K562 (cell line): ENCODE measurements around the gene ECM1. TPM values are rescaled to one million over a fixed set of nuclear protein-coding genes. Genes with fewer than 3 reads are reported as not detected.

Experiments
- C11orf30 ChIP-seq: fragments of 450-650 bp; IDR thresholded peaks from 2 replicates; pipeline ENCODE4 v1.6.1; 2016; ENCODE audit warnings: low read depth, mild to moderate bottlenecking
- CBX5 ChIP-seq: IDR thresholded peaks from 2 replicates; pipeline ENCODE4 v1.6.1; 2014; ENCODE audit warnings: low read depth, borderline replicate concordance
- CREBBP ChIP-seq: IDR thresholded peaks from one replicate; pipeline ENCODE4 v1.6.1; 2012; ENCODE audit warnings: low read depth, mild to moderate bottlenecking, control low read depth, inconsistent platforms, low read length
- KHSRP ChIP-seq: fragments of 450-650 bp; IDR thresholded peaks from 2 replicates; pipeline ENCODE4 v1.6.1; 2017
- MLX ChIP-seq, 2 experiments: fragments of 450-650 bp in 1 of 2; sonication (generic) in 1 of 2; formaldehyde crosslinking; conservative IDR thresholded peaks; 2 replicates each; pipeline versions ENCODE4 v1.4.0 to v1.8.1; 2020 to 2022; ENCODE audit warnings: mild to moderate bottlenecking in 1 of 2, missing genetic modification reagents in 1 of 2
- NFE2L1 ChIP-seq: fragments of 450-650 bp; IDR thresholded peaks from 2 replicates; pipeline ENCODE4 v1.6.1; 2016; ENCODE audit warnings: missing genetic modification characterization, low read depth, mild to moderate bottlenecking, missing compliant biosample characterization, moderate library complexity, borderline replicate concordance
- VEZF1 ChIP-seq: fragments of 200-800 bp; sonication (Bioruptor generic); IDR thresholded peaks from 2 replicates; pipeline ENCODE4 v1.6.1; 2017; ENCODE audit warnings: missing genetic modification characterization, missing compliant biosample characterization
- ZBTB11 ChIP-seq, 3 experiments: fragments of 200-800 bp in 1 of 3; fragments of 250-450 bp in 1 of 3; fragments of 450-650 bp in 1 of 3; sonication (Bioruptor Pico) in 1 of 3; sonication (Bioruptor generic) in 1 of 3; formaldehyde crosslinking in 1 of 3; IDR thresholded peaks; 2 replicates each; pipeline versions ENCODE4 v1.6.1 to v1.8.0; 2016 to 2022; ENCODE audit warnings: mild to moderate bottlenecking in 2 of 3, missing genetic modification characterization in 2 of 3, missing compliant biosample characterization in 1 of 3, moderate library complexity in 1 of 3
- ZBTB33 ChIP-seq: sonication (generic); formaldehyde crosslinking; IDR thresholded peaks from 2 replicates; pipeline ENCODE4 v1.8.1; 2023; ENCODE audit warnings: mild to moderate bottlenecking, missing genetic modification reagents
- ZC3H4 ChIP-seq: sonication (generic); formaldehyde crosslinking; IDR thresholded peaks from 2 replicates; pipeline ENCODE4 v1.9.0; 2021; ENCODE audit warnings: missing genetic modification reagents, borderline replicate concordance
- ZFPM2 ChIP-seq: fragments of 250-450 bp; sonication (Bioruptor Pico); IDR thresholded peaks from 2 replicates; pipeline ENCODE4 v1.5.1; 2022; ENCODE audit warnings: mild to moderate bottlenecking
- ZNF133 ChIP-seq: fragments of 250-450 bp; sonication (Bioruptor Pico); IDR thresholded peaks from 2 replicates; pipeline ENCODE4 v1.4.0; 2020; ENCODE audit warnings: mild to moderate bottlenecking
- ZNF224 ChIP-seq: sonication (generic); formaldehyde crosslinking; IDR thresholded peaks from 2 replicates; pipeline ENCODE4 v1.8.0; 2022; ENCODE audit warnings: mild to moderate bottlenecking, missing genetic modification reagents
- polyA plus RNA-seq, 8 experiments: library from polyadenylated mRNA; depleted of rRNA in 4 of 8; stranded (reverse) in 5 of 8; unstranded in 3 of 8; fragments of >200 nt; fragmentation: Nextera tagmentation in 2 of 8; fragmentation: Illumina TruSeq in 1 of 8; extraction: Ambion mirVana in 2 of 8; extraction: Trizol in 1 of 8; gene quantifications; 2 replicates each; pipeline versions ENCODE4 v1.2.1 to v1.2.3, GENCODE V29; 2011 to 2014; ENCODE audit warnings: inconsistent platforms in 1 of 8, missing spikeins in 1 of 8
- total RNA-seq, 7 experiments: library from RNA; depleted of rRNA in 6 of 7; stranded (reverse); fragments of >200 nt in 6 of 7; fragmentation: Illumina TruSeq in 2 of 7; extraction: Trizol in 2 of 7; gene quantifications; 2 replicates each; pipeline versions ENCODE4 v1.2.1 to v1.2.3, GENCODE V29; 2011 to 2021; ENCODE audit warnings: low replicate concordance in 1 of 7
- TF ChIP-seq, protein P1 (sequence below): IDR thresholded peaks from 2 replicates; pipeline ENCODE4 v1.6.1; 2012; ENCODE audit warnings: low read depth, low read length, improper control_type of control experiment, borderline replicate concordance
- TF ChIP-seq, protein P2 (sequence below): fragments of 450-650 bp; IDR thresholded peaks from 2 replicates; pipeline ENCODE4 v1.6.1; 2014; ENCODE audit warnings: low read depth, mild to moderate bottlenecking, moderate library complexity, borderline replicate concordance

The ECM1 gene
- total and polyA plus RNA-seq, 9 of the 15 experiments (the other 6 are each of a cell fraction or from before 2014, with no cell fraction given), result 6.6 to 52.2 (median 12.8) TPM

DNA sequence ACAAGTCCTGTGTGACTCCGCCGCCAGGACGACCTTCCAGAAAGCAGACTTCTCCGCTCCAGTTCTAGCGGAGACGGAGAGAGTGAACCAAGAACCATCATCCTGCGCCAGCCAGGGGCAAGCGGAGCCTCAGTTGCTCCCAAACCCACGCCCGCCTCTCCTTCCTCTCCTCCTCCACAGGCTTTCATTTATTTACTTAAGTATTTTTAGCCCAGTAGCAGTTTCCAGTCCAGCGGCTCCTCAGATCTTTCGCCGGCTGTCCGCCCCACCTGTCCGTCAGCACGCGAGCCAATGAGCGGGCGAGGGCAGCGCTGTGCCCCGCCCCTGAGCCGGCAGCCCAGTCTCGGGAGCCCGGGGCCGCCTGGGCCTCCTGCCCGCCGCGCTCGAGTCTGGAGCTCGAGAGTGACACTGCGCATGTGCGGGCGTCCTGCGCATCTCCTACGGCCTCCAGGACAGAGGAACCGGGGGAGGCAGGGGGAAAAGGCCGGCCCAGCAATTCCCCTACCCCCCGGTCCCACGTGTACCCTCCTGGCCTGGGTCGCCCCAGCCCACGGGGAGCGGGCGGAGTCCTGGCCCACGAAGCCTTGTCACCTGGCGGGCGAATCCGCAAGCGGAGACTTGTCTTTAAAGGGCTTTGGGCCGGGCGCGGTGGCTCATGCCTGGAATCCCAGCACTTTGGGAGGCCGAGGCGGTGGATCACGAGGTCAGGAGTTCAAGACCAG is 7.6 kb downstream of the ECM1 start, which contains the start of gene FALEC (continued):
- TF ChIP-seq, protein P1, sequence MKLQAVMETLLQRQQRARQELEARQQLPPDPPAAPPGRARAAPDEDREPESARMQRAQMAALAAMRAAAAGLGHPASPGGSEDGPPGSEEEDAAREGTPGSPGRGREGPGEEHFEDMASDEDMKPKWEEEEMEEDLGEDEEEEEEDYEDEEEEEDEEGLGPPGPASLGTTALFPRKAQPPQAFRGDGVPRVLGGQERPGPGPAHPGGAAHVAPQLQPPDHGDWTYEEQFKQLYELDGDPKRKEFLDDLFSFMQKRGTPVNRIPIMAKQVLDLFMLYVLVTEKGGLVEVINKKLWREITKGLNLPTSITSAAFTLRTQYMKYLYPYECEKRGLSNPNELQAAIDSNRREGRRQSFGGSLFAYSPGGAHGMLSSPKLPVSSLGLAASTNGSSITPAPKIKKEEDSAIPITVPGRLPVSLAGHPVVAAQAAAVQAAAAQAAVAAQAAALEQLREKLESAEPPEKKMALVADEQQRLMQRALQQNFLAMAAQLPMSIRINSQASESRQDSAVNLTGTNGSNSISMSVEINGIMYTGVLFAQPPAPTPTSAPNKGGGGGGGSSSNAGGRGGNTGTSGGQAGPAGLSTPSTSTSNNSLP, result no peak
- no peak for TF ChIP-seq ZNF133 (CRISPR knock-in tag)
- TF ChIP-seq MLX (CRISPR knock-in tag; conservative IDR thresholded peaks at IDR 0.05), result no peak
- TF ChIP-seq CREBBP, result no peak
- no peak for TF ChIP-seq CBX5
- TF ChIP-seq ZC3H4, result no peak
- TF ChIP-seq VEZF1, result no peak
- no peak for TF ChIP-seq C11orf30
- peak in 2 of 3 experiments; percentile 58 to 60; a peak in 2 of 6 replicates for TF ChIP-seq ZBTB11 (CRISPR knock-in tag; IDR thresholded peaks at IDR 0.05)
- TF ChIP-seq ZBTB33 (CRISPR knock-in tag), result no peak
- TF ChIP-seq, protein P2, sequence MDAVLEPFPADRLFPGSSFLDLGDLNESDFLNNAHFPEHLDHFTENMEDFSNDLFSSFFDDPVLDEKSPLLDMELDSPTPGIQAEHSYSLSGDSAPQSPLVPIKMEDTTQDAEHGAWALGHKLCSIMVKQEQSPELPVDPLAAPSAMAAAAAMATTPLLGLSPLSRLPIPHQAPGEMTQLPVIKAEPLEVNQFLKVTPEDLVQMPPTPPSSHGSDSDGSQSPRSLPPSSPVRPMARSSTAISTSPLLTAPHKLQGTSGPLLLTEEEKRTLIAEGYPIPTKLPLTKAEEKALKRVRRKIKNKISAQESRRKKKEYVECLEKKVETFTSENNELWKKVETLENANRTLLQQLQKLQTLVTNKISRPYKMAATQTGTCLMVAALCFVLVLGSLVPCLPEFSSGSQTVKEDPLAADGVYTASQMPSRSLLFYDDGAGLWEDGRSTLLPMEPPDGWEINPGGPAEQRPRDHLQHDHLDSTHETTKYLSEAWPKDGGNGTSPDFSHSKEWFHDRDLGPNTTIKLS, result no peak
- TF ChIP-seq KHSRP, result no peak
- TF ChIP-seq NFE2L1 (tag), result no peak
- TF ChIP-seq ZFPM2 (CRISPR knock-in tag), result no peak
- TF ChIP-seq ZNF224 (CRISPR knock-in tag), result no peak
